SK-N-SH treated with all-trans-retinoic acid at 6 μM for 48 hours (cell line): Measurements from ENCODE around the gene CALM3.

Source experiments
- ATAC-seq: fragments of 200-7000 bp; cut with Tn5 transposase; 3 replicates; pipeline ENCODE4 v1.9.1; 2020; ENCODE audit warnings: mild to moderate bottlenecking, moderate library complexity
- ARNTL ChIP-seq: fragments of 450-650 bp; formaldehyde crosslinking; IDR thresholded peaks from 2 replicates; pipeline ENCODE4 v1.5.0; 2020; ENCODE audit warnings: low read depth, mild to moderate bottlenecking, moderate library complexity, borderline replicate concordance
- BACH2 ChIP-seq: fragments of 250-450 bp; sonication (Bioruptor Pico); IDR thresholded peaks from 2 replicates; pipeline ENCODE4 v1.9.0; 2021; ENCODE audit warnings: mild to moderate bottlenecking, borderline replicate concordance
- CSDC2 ChIP-seq: fragments of 250-450 bp; sonication (Bioruptor Pico); IDR thresholded peaks from 2 replicates; pipeline ENCODE4 v1.5.0; 2020; ENCODE audit warnings: mild to moderate bottlenecking, moderate library complexity
- CSRNP3 ChIP-seq: fragments of 250-450 bp; sonication (Bioruptor Pico); IDR thresholded peaks from 2 replicates; pipeline ENCODE4 v1.5.1; 2021; ENCODE audit warnings: mild to moderate bottlenecking, moderate library complexity
- ESRRG ChIP-seq: fragments of 250-450 bp; sonication (Bioruptor Pico); IDR thresholded peaks from 2 replicates; pipeline ENCODE4 v1.6.1; 2021; ENCODE audit warnings: mild to moderate bottlenecking
- GLIS3 ChIP-seq: fragments of 250-450 bp; sonication (Bioruptor Pico); IDR thresholded peaks from 2 replicates; pipeline ENCODE4 v1.5.0; 2020; ENCODE audit warnings: mild to moderate bottlenecking, moderate library complexity
- ISL1 ChIP-seq: fragments of 250-450 bp; sonication (Bioruptor Pico); IDR thresholded peaks from 2 replicates; pipeline ENCODE4 v2.1.2; 2022; ENCODE audit warnings: mild to moderate bottlenecking, moderate library complexity
- OSR1 ChIP-seq: fragments of 250-450 bp; sonication (Bioruptor Pico); IDR thresholded peaks from 2 replicates; pipeline ENCODE4 v1.8.0; 2022; ENCODE audit warnings: moderate library complexity, mild to moderate bottlenecking, inconsistent platforms
- PATZ1 ChIP-seq: fragments of 250-450 bp; sonication (Bioruptor Pico); IDR thresholded peaks from 2 replicates; pipeline ENCODE4 v1.8.0; 2020; ENCODE audit warnings: mild to moderate bottlenecking, moderate library complexity, borderline replicate concordance
- POU6F1 ChIP-seq: fragments of 250-450 bp; sonication (Bioruptor Pico); IDR thresholded peaks from 2 replicates; pipeline ENCODE4 v1.8.0; 2021; ENCODE audit warnings: low read depth, mild to moderate bottlenecking, moderate library complexity, borderline replicate concordance
- PPARA ChIP-seq: fragments of 250-450 bp; sonication (Bioruptor Pico); IDR thresholded peaks from 2 replicates; pipeline ENCODE4 v1.5.0; 2020; ENCODE audit warnings: mild to moderate bottlenecking, borderline replicate concordance
- RARB ChIP-seq: fragments of 250-450 bp; sonication (Bioruptor Pico); IDR thresholded peaks from 2 replicates; pipeline ENCODE4 v1.8.0; 2021; ENCODE audit warnings: mild to moderate bottlenecking, moderate library complexity
- SNAI2 ChIP-seq: fragments of 250-450 bp; sonication (Bioruptor Pico); IDR thresholded peaks from 2 replicates; pipeline ENCODE4 v1.5.0; 2020; ENCODE audit warnings: mild to moderate bottlenecking, moderate library complexity
- TCF4 ChIP-seq: fragments of 250-450 bp; sonication (Bioruptor Pico); IDR thresholded peaks from 2 replicates; pipeline ENCODE4 v1.8.0; 2021; ENCODE audit warnings: mild to moderate bottlenecking, moderate library complexity, borderline replicate concordance
- TOX ChIP-seq: fragments of 250-450 bp; sonication (Bioruptor Pico); IDR thresholded peaks from 2 replicates; pipeline ENCODE4 v1.8.0; 2021; ENCODE audit warnings: mild to moderate bottlenecking, moderate library complexity, borderline replicate concordance
- ZC3H10 ChIP-seq: fragments of 250-450 bp; sonication (Bioruptor Pico); IDR thresholded peaks from 2 replicates; pipeline ENCODE4 v1.5.1; 2021; ENCODE audit warnings: mild to moderate bottlenecking, moderate library complexity
- ZFP3 ChIP-seq: fragments of 250-450 bp; sonication (Bioruptor Pico); IDR thresholded peaks from 2 replicates; pipeline ENCODE4 v1.5.0; 2020; ENCODE audit warnings: mild to moderate bottlenecking, moderate library complexity
- ZFP30 ChIP-seq: fragments of 450-650 bp; formaldehyde crosslinking; IDR thresholded peaks from 2 replicates; pipeline ENCODE4 v1.5.0; 2022; ENCODE audit warnings: mild to moderate bottlenecking, moderate library complexity
- ZNF8 ChIP-seq: fragments of 450-650 bp; formaldehyde crosslinking; IDR thresholded peaks from 2 replicates; pipeline ENCODE4 v1.5.0; 2020; ENCODE audit warnings: mild to moderate bottlenecking, moderate library complexity

Gene CALM3

GRCh38 chr19:46634045-46634655 is 33.0 kb downstream of the CALM3 start:
- no peak; the same call in 1 of the 2 replicates for TF ChIP-seq CSRNP3
- no peak for TF ChIP-seq SNAI2 (CRISPR knock-in tag)
- no peak for TF ChIP-seq TOX (CRISPR knock-in tag)
- 0 out of 2 replicates have a peak, but pooled peaks have one; percentile 35 for TF ChIP-seq PPARA (CRISPR knock-in tag)
- TF ChIP-seq BACH2 (CRISPR knock-in tag), result no peak
- TF ChIP-seq CSDC2, result no peak
- no peak for TF ChIP-seq ZC3H10 (CRISPR knock-in tag)
- TF ChIP-seq ZNF8 (CRISPR knock-in tag), result no peak
- no peak for TF ChIP-seq ISL1 (CRISPR knock-in tag)
- TF ChIP-seq ESRRG, result no peak
- 0 out of 2 replicates have a peak, but pooled peaks have one; percentile 61 for TF ChIP-seq ARNTL (CRISPR knock-in tag)
- no peak for TF ChIP-seq TCF4
- peak; percentile 39 for ATAC-seq

- no peak for TF ChIP-seq ISL1 (CRISPR knock-in tag)
- ATAC-seq, result no peak
Measured at GRCh38 chr19:46634656-46635218, 33.6 kb downstream of the CALM3 start.

GRCh38 chr19:46635920-46636761 is 35.0 kb downstream of the CALM3 start, which contains the start of gene GNG8:
GNG8 (minus strand) TSS chr19:46636202; CDS start chr19:46634682, 1,520 bp downstream.
- TF ChIP-seq TOX (CRISPR knock-in tag), result no peak
- TF ChIP-seq RARB (CRISPR knock-in tag), result no peak
- no peak for TF ChIP-seq CSRNP3
- no peak for TF ChIP-seq GLIS3 (CRISPR knock-in tag)
- TF ChIP-seq CSDC2, result no peak
- no peak for TF ChIP-seq POU6F1 (CRISPR knock-in tag)
- TF ChIP-seq PATZ1 (CRISPR knock-in tag), result no peak
- no peak for ATAC-seq

GRCh38 chr19:46637224-46637623 is 36.1 kb downstream of the CALM3 start:
- ATAC-seq, result no peak
- TF ChIP-seq ZFP30, result no peak
- TF ChIP-seq CSDC2, result no peak
- TF ChIP-seq TOX (CRISPR knock-in tag), result no peak
- no peak for TF ChIP-seq PATZ1 (CRISPR knock-in tag)
- TF ChIP-seq ZFP3 (CRISPR knock-in tag), result no peak
- TF ChIP-seq RARB (CRISPR knock-in tag), result no peak
- no peak for TF ChIP-seq OSR1
